Cardiac muscle cell (in vitro differentiated cells and primary cell): ENCODE results near the gene SRL. TPM values are rescaled to one million over a fixed set of nuclear protein-coding genes. Genes with fewer than 3 reads are reported as not detected.

Experiments used
- polyA plus RNA-seq: library from polyadenylated mRNA; unstranded; fragments of >200 nt; fragmentation: Nextera tagmentation; extraction: Ambion mirVana; gene quantifications from 2 replicates; pipeline ENCODE4 v1.2.1, GENCODE V29; 2016
- total RNA-seq: library from RNA; depleted of rRNA; stranded (reverse); fragments of >200 nt; gene quantifications from 2 replicates; pipeline ENCODE4 v1.2.3, GENCODE V29; 2016

SRL gene
- total and polyA plus RNA-seq, 2 experiments from 2014 or later = 45.9 to 51.1 TPM

Other genes with a start within 250 kb of the SRL start
- gene ADCY9, start 125.6 kb downstream of the SRL start, total RNA-seq = 15.1 and 28.4 TPM in 2 replicates
- 7.1 and 14.9 TPM in 2 replicates for gene ADCY9, start 125.6 kb downstream of the SRL start, polyA plus RNA-seq
- gene TFAP4, start 30.9 kb upstream of the SRL start, total RNA-seq = 11.7 and 20.5 TPM in 2 replicates
- 3.4 and 6.7 TPM in 2 replicates for gene TFAP4, start 30.9 kb upstream of the SRL start, polyA plus RNA-seq
- gene GLIS2, start 74.0 kb upstream of the SRL start, total RNA-seq = 10.4 and 14.5 TPM in 2 replicates
- 10.3 and 15.4 TPM in 2 replicates for gene GLIS2, start 74.0 kb upstream of the SRL start, polyA plus RNA-seq
- 65.1 and 72.5 TPM in 2 replicates for gene PAM16, start 109.2 kb upstream of the SRL start, total RNA-seq
- gene PAM16, start 109.2 kb upstream of the SRL start, polyA plus RNA-seq = 71.8 and 82.8 TPM in 2 replicates
- 23.3 and 33.3 TPM in 2 replicates for gene VASN, start 129.8 kb upstream of the SRL start, total RNA-seq
- 18.9 and 30.5 TPM in 2 replicates for gene VASN, start 129.8 kb upstream of the SRL start, polyA plus RNA-seq
- gene CORO7, start 174.5 kb upstream of the SRL start, total RNA-seq = 33.0 and 66.5 TPM in 2 replicates
- gene CORO7, start 174.5 kb upstream of the SRL start, polyA plus RNA-seq = 54.2 and 62.1 TPM in 2 replicates
- gene DNAJA3, start 183.8 kb upstream of the SRL start, total RNA-seq = 62.1 and 70.7 TPM in 2 replicates
- 60.5 and 70.8 TPM in 2 replicates for gene DNAJA3, start 183.8 kb upstream of the SRL start, polyA plus RNA-seq
- gene NMRAL1, start 232.5 kb upstream of the SRL start, total RNA-seq = 45.4 and 64.5 TPM in 2 replicates
- gene NMRAL1, start 232.5 kb upstream of the SRL start, polyA plus RNA-seq = 32.4 and 46.9 TPM in 2 replicates
- gene HMOX2, start 234.3 kb upstream of the SRL start, total RNA-seq = 61.5 and 69.8 TPM in 2 replicates
- gene HMOX2, start 234.3 kb upstream of the SRL start, polyA plus RNA-seq = 83.7 and 101 TPM in 2 replicates